Esophagus squamous epithelium (tissue), 4 donors: ENCODE data around the gene NFKBIE.

Experiments
- CTCF ChIP-seq, 6 experiments: fragments of 450-650 bp in 4 of 6; fragments of 200-600 bp in 2 of 6; sonication (generic) in 2 of 6; IDR thresholded peaks; one replicate each; pipeline ENCODE4 v1.5.1; 2016 to 2019; ENCODE audit warnings: antibody characterized with exemption in 6 of 6, mild to moderate bottlenecking in 4 of 6, moderate library complexity in 4 of 6
- POLR2A ChIP-seq, 4 donors: fragments of 450-650 bp; IDR thresholded peaks; one replicate each; pipeline ENCODE4 v1.6.1; 2017; ENCODE audit warnings: antibody characterized with exemption in 4 of 4, mild to moderate bottlenecking in 4 of 4, moderate library complexity in 3 of 4

DNA sequence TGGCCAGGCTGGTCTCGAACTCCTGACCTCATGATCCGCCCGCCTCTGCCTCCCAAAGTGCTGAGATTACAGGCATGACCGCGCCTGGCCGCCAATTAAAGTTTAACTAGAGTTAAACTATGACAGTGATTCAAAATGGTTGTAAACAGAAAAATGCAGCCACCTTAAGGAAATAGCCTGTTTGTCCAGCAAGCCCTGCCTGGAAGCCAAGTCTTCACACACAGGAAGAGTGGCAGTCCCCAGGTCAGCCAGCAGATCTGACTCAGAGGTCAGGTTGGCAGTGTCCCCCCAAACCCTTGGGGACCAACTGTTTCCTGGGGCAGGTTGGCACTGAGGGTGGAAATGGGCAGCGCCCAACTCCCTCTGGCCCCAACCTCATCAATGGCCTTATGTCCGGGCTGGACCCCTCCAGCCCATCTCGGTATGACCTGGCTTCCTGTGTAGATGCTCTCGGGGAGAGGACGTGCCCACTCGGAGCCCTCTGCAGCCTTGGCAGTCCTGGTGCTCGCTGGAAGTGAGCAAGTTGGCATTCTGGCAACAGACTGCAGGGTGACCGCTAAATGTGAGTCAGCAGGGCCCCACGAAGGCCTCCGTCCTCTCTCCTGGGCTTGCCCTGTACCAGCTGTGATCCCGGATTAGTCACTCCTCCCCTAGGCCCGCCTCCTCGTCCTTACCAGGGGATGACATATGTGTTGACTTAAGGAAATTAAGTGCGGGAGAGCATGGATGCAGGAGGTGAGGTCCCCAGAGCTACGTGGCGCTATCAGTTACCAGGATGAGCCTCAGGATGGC lies 28.1 kb downstream of the NFKBIE start:
- no peak for TF ChIP-seq CTCF (IDR thresholded peaks at IDR 0.05)
- peak in 1 of 4 donors; percentile 38 for TF ChIP-seq POLR2A (IDR thresholded peaks at IDR 0.05)
